ENCODE measurements around the gene BCL10. TPM values are rescaled to one million over a fixed set of nuclear protein-coding genes. Genes with fewer than 3 reads are reported as not detected.

The BCL10 gene
- total RNA-seq, 1 donor from 2014 or later: 18.5 TPM

DNA sequence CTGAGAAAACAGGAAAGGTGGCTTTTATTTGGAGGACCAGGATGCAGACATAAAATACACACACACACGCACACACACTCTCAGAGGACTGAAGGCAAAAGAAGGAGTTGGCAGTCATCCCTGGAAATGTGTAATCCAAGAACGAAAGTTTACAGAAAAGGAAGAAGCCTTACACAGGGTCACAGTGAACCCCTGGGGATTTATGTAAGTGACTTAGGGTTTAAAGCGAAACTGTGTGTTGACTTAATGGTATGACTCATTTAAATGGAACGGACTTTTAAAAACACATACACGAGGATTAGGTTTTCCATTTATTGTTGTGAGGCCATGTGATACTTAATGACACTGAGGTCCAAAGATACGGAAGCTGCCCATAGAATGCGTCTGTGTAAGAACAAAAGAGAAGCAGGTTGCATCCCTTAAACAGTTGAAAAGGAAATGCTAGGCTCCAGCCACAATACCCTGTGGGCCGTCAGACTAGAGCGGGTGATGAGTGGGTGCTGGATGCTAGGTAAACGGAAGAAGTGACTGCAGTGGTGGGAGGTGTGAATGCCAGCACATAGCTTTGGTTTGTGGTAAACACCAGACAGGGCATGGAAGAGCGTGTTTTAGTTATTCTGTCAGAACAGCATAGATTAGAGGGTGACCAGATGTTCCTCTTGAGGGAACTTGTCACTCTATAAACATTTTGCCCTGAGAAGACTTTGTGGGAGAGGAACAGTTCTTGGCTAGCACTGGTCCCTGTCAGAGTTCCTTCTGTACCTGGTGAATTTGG lies 21.6 kb upstream of the BCL10 start:
- Mint-ChIP-seq H3K9me3 (no peaks in the 10 kb centered on the region), H3K27ac (ENCODE audit: unreplicated experiment) (peak overlapping the region; percentile 72), H3K4me1 (peaks cover 3% of the 10 kb centered on the region), H3K36me3 (ENCODE audit: low read depth) (no peaks in the 10 kb centered on the region), H3K4me3 (no peak overlapping the region), H3K27me3 (ENCODE audit: low read depth) (no peaks in the 10 kb centered on the region)
- TF ChIP-seq, protein P1, sequence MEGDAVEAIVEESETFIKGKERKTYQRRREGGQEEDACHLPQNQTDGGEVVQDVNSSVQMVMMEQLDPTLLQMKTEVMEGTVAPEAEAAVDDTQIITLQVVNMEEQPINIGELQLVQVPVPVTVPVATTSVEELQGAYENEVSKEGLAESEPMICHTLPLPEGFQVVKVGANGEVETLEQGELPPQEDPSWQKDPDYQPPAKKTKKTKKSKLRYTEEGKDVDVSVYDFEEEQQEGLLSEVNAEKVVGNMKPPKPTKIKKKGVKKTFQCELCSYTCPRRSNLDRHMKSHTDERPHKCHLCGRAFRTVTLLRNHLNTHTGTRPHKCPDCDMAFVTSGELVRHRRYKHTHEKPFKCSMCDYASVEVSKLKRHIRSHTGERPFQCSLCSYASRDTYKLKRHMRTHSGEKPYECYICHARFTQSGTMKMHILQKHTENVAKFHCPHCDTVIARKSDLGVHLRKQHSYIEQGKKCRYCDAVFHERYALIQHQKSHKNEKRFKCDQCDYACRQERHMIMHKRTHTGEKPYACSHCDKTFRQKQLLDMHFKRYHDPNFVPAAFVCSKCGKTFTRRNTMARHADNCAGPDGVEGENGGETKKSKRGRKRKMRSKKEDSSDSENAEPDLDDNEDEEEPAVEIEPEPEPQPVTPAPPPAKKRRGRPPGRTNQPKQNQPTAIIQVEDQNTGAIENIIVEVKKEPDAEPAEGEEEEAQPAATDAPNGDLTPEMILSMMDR (conservative IDR thresholded peaks at IDR 0.05): no peak
- no peak for DNase-seq (ENCODE audit: low read depth, low spot score)

DNA sequence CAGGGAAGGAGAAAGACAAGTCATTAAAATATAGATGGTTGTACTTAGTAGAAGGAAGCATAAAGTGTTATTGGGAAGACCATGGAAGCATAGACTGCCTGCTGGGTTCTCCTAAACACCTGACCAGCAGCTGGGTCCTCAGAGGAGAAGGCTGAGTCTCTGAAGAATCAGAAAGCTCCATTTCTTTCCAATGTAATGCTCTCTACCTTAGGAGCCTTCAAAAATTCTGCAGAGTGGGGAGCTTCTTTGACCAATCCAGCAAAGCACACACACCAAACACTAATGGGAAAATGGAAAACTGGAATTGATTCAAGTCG lies 21.1 kb upstream of the BCL10 start:
- no peak overlapping the region for H3K27ac Mint-ChIP-seq (ENCODE audit: unreplicated experiment)
- TF ChIP-seq, protein P1 (conservative IDR thresholded peaks at IDR 0.05): no peak
- H3K9me3 Mint-ChIP-seq: no peaks in the 10 kb centered on the region
- DNase-seq (ENCODE audit: low read depth, low spot score): no peak
- H3K4me1 Mint-ChIP-seq: peaks cover 3% of the 10 kb centered on the region
- no peaks in the 10 kb centered on the region for H3K36me3 Mint-ChIP-seq (ENCODE audit: low read depth)
- no peaks in the 10 kb centered on the region for H3K27me3 Mint-ChIP-seq (ENCODE audit: low read depth)
- H3K4me3 Mint-ChIP-seq: no peak overlapping the region

DNA sequence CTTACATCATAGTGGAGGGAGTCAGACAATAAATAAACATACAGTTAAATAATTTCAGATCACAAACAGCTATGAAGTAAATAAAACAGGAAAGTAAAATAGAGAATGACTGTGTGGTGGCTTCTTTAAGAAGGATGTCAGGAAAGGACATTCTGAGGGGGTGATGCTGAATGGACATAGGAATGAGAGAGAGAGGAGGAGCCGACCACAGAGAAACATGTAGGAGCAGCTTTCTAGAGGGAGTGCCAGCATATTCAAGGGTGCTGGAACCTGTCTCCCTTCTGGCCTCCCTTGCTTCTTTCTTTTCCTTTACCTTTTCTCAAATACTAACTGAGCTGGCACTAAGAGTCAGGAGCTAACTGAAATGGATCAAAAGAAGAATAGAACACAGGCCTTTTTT lies 20.5 kb upstream of the BCL10 start:
- Mint-ChIP-seq H3K27me3 (ENCODE audit: low read depth) (no peaks in the 10 kb centered on the region), H3K36me3 (ENCODE audit: low read depth) (no peaks in the 10 kb centered on the region), H3K4me1 (peaks cover 3% of the 10 kb centered on the region), H3K27ac (ENCODE audit: unreplicated experiment) (no peak overlapping the region), H3K4me3 (no peak overlapping the region), H3K9me3 (no peaks in the 10 kb centered on the region)
- TF ChIP-seq, protein P1 (conservative IDR thresholded peaks at IDR 0.05): no peak
- no peak for DNase-seq (ENCODE audit: low read depth, low spot score)

DNA sequence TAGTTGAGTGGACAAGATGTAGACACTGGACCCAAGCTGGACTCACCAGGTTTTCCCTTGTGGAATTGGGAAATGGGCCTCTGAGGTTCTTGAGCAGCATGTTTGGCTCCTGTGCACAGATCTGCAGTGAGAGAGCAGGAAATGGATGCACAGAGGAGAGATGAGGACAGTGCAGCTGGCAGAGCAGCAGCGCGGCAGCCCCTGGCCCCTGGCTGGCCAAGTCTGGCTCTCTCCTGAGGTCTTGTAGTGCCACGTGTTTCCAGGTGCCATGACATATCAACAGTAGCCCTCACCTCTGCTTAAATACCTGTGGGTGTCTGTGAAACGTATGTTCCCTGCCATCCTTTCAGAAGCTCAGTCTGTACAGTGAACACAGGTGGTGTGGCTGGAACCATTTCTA lies 19.2 kb upstream of the BCL10 start:
- Mint-ChIP-seq H3K36me3 (ENCODE audit: low read depth) (no peaks in the 10 kb centered on the region), H3K27ac (ENCODE audit: unreplicated experiment) (no peak overlapping the region), H3K27me3 (ENCODE audit: low read depth) (no peaks in the 10 kb centered on the region), H3K9me3 (no peaks in the 10 kb centered on the region), H3K4me1 (peaks cover 3% of the 10 kb centered on the region), H3K4me3 (no peak overlapping the region)
- TF ChIP-seq, protein P1 (conservative IDR thresholded peaks at IDR 0.05): no peak
- DNase-seq (ENCODE audit: low read depth, low spot score): no peak

DNA sequence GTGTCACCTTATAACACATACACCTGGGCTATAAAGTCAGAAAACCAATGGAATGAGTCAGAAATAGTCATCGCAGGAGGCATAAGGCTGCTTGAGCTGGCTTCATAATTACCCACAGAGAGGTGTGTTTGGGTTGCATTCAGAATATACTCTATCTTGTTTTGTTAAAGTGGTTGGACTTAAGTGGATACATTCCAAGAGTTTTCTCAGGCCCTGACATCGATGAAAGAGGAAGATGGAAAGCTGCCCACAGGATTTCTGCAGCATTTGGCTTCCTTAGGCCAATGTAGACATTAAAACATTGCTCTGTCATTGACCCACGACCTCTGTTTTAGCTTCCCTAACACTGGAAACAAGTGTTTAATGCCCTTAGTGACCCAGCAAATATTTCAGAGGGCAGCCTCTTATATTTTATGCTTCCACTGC lies 18.6 kb upstream of the BCL10 start:
- H3K27me3 Mint-ChIP-seq (ENCODE audit: low read depth): no peaks in the 10 kb centered on the region
- H3K27ac Mint-ChIP-seq (ENCODE audit: unreplicated experiment): no peak overlapping the region
- H3K4me1 Mint-ChIP-seq: peaks cover 3% of the 10 kb centered on the region
- no peaks in the 10 kb centered on the region for H3K9me3 Mint-ChIP-seq
- TF ChIP-seq, protein P1 (conservative IDR thresholded peaks at IDR 0.05): no peak
- no peaks in the 10 kb centered on the region for H3K36me3 Mint-ChIP-seq (ENCODE audit: low read depth)
- no peak for DNase-seq (ENCODE audit: low read depth, low spot score)
- no peak overlapping the region for H3K4me3 Mint-ChIP-seq
